Measurements from ENCODE around the gene ROBO1.
"Not testable (repeated sequence)": the region's sequence is repeated elsewhere in the genome, so short reads cannot be mapped to it uniquely, and the experiment has no call there.

ROBO1 gene

DNA sequence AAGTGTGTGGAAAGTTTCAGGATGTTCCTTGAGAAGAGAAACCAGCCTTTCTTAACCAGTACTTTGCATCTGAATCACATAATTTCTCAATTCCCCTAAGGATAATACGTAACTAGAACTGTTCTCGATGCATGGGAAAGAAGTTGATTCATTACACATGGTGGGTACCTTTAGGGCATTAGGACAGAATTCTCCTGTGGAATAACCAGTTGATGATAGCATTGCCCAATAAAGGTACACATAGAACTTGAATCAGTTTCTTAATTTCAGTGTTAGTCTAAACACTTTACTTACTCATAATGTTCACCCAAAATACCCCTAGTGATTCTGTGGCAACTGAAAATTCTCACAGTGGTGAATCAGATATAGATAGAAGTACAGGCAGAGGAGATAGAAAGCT is 1030.9 kb downstream of the ROBO1 start:
- Mint-ChIP-seq H3K27ac (ENCODE audit: low read depth) (no peak overlapping the region), H3K9me3 (peaks cover 22% of the 10 kb centered on the region), H3K4me1 (no peaks in the 10 kb centered on the region), H3K36me3 (ENCODE audit: insufficient read depth) (no peaks in the 10 kb centered on the region), H3K27me3 (no peaks in the 10 kb centered on the region), H3K4me3 (no peak overlapping the region)
- no peak for DNase-seq (ENCODE audit: low spot score in 2 of 2)
- no peak for ATAC-seq (replicated peaks; ENCODE audit: extremely low read depth, poor library complexity, severe bottlenecking)

- H3K9me3 Mint-ChIP-seq, result peaks cover 22% of the 10 kb centered on the region
- no peaks in the 10 kb centered on the region for H3K4me1 Mint-ChIP-seq
- no peaks in the 10 kb centered on the region for H3K36me3 Mint-ChIP-seq (ENCODE audit: insufficient read depth)
- no peak for DNase-seq (ENCODE audit: low spot score in 2 of 2)
- H3K4me3 Mint-ChIP-seq, result no peak overlapping the region
- no peak overlapping the region for H3K27ac Mint-ChIP-seq (ENCODE audit: low read depth)
- ATAC-seq (replicated peaks; ENCODE audit: extremely low read depth, poor library complexity, severe bottlenecking), result no peak
- H3K27me3 Mint-ChIP-seq, result no peaks in the 10 kb centered on the region
These were observed 1033.7 kb downstream of the ROBO1 start for GRCh38 chr3:78734048-78734637.

DNA sequence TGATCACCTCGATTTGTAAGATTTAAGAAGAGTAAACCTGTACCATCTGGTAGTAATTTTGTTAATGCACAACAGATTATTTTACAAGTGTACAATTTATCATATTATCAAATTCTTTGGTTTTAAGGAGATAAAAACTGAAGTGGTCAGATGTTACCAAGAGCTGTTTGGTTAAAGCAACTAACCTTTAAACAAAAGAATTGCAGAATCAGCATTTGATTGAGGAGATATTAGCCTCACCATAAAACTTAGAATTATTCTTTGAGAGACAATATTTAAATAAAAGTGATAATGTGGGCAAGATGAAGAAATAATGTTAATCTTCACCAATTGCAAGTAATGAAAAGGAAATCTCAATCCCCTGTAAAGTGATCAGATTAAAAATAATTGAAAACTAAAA is 1034.9 kb downstream of the ROBO1 start:
- H3K9me3 Mint-ChIP-seq, result peaks cover 26% of the 10 kb centered on the region
- no peak overlapping the region for H3K4me3 Mint-ChIP-seq
- H3K27me3 Mint-ChIP-seq, result no peaks in the 10 kb centered on the region
- DNase-seq (ENCODE audit: low spot score in 2 of 2), result no peak
- H3K36me3 Mint-ChIP-seq (ENCODE audit: insufficient read depth), result no peaks in the 10 kb centered on the region
- H3K4me1 Mint-ChIP-seq, result no peaks in the 10 kb centered on the region
- H3K27ac Mint-ChIP-seq (ENCODE audit: low read depth), result no peak overlapping the region
- ATAC-seq (replicated peaks; ENCODE audit: extremely low read depth, poor library complexity, severe bottlenecking), result no peak

DNA sequence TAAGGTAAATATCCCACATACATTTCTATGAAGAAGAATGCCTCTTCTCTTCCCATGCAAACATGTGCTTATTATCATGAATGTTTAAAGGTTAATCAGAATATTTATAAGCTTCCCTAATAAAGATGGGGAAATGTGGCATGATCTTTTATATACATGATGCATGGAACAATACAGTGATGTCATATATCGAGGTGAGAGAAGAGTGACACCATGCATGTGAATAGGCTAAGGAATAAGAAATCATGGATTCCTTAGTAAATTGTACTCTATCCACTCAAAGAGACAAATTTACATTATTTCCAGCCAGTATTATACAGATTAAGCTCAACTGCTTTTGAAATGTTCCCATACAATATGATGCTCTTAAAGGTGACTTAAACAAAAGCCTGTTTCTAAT is 1035.3 kb downstream of the ROBO1 start:
- DNase-seq (ENCODE audit: low spot score in 2 of 2), result no peak
- H3K4me1 Mint-ChIP-seq, result no peaks in the 10 kb centered on the region
- no peaks in the 10 kb centered on the region for H3K36me3 Mint-ChIP-seq (ENCODE audit: insufficient read depth)
- no peaks in the 10 kb centered on the region for H3K27me3 Mint-ChIP-seq
- H3K27ac Mint-ChIP-seq (ENCODE audit: low read depth), result no peak overlapping the region
- no peak overlapping the region for H3K4me3 Mint-ChIP-seq
- no peak for ATAC-seq (replicated peaks; ENCODE audit: extremely low read depth, poor library complexity, severe bottlenecking)
- H3K9me3 Mint-ChIP-seq, result peaks cover 22% of the 10 kb centered on the region

- DNase-seq (ENCODE audit: low spot score in 2 of 2), result no peak
- Mint-ChIP-seq H3K9me3 (peaks cover 15% of the 10 kb centered on the region), H3K4me3 (no peak overlapping the region), H3K4me1 (no peaks in the 10 kb centered on the region), H3K27ac (ENCODE audit: low read depth) (no peak overlapping the region), H3K27me3 (no peaks in the 10 kb centered on the region), H3K36me3 (ENCODE audit: insufficient read depth) (no peaks in the 10 kb centered on the region)
- ATAC-seq (replicated peaks; ENCODE audit: extremely low read depth, poor library complexity, severe bottlenecking), result no peak
These were observed 1037.9 kb downstream of the ROBO1 start for GRCh38 chr3:78729946-78730345.

DNA sequence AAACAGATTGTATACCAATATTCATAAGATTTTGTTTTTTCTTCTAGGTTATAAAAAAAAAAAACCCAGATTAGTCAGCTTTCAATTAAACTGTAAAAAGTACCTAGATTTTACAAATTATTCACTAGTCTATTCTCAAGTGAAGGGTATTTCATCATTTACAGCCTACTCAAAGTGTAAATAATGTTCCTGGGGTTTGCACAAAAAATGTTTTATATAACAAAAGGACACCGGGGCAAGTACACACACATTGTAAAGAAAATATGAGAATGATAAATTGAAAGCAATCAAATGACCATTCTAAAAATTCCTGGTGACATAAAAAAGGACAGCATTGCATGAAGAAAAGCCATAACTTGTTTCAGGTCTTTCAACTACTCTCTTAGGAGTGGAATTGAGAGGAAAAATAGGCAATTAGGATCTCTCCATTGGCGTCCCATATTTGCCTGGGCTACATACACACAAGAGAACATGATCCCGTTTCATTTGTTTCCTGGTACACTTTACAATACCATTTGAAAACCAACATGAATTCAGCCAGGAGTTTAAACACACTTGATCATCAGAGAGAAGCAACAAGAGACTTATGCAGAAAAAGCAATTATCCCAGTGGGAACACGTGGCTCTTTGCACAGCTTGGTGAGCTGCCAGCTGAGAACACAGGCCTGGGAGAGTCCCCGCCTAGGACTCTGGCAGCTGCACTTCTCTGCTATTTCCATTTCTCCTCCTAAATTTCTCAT is 1039.2 kb downstream of the ROBO1 start:
- H3K9me3 Mint-ChIP-seq, result peaks cover 15% of the 10 kb centered on the region
- DNase-seq (ENCODE audit: low spot score in 2 of 2) (no peak), ATAC-seq (replicated peaks; ENCODE audit: extremely low read depth, poor library complexity, severe bottlenecking) (no peak)
- H3K27ac Mint-ChIP-seq (ENCODE audit: low read depth), result no peak overlapping the region
- H3K4me3 Mint-ChIP-seq, result no peak overlapping the region
- no peaks in the 10 kb centered on the region for H3K4me1 Mint-ChIP-seq
- no peaks in the 10 kb centered on the region for H3K27me3 Mint-ChIP-seq
- H3K36me3 Mint-ChIP-seq (ENCODE audit: insufficient read depth), result no peaks in the 10 kb centered on the region

DNA sequence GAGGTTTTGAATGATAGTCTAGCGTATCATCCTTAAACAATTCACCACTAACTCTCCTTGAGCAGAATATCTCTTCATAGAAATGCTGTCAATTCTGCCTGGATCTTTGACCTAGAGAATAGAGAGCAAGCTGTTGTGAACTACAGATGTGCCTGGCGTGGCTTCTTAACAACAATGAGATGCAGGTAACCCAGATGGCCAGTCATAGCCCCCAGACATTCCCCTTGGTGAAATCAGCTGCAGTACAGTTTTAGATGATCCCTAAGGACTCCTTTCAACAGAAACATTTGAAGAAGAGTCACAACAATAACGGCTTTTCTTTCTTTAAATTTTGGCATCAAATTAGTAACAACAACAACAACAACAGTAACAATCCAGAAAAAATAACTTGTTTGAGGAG is 1041.3 kb downstream of the ROBO1 start:
- Mint-ChIP-seq H3K36me3 (ENCODE audit: insufficient read depth) (no peaks in the 10 kb centered on the region), H3K27ac (ENCODE audit: low read depth) (no peak overlapping the region), H3K4me1 (no peaks in the 10 kb centered on the region), H3K27me3 (no peaks in the 10 kb centered on the region), H3K9me3 (peaks cover 7% of the 10 kb centered on the region), H3K4me3 (no peak overlapping the region)
- no peak for ATAC-seq (replicated peaks; ENCODE audit: extremely low read depth, poor library complexity, severe bottlenecking)
- DNase-seq (ENCODE audit: low spot score in 2 of 2), result no peak

- H3K9me3 Mint-ChIP-seq, result peaks cover 7% of the 10 kb centered on the region
- H3K4me1 Mint-ChIP-seq, result no peaks in the 10 kb centered on the region
- ATAC-seq (replicated peaks; ENCODE audit: extremely low read depth, poor library complexity, severe bottlenecking) (no peak), DNase-seq (ENCODE audit: low spot score in 2 of 2) (no peak)
- no peaks in the 10 kb centered on the region for H3K27me3 Mint-ChIP-seq
- H3K27ac Mint-ChIP-seq (ENCODE audit: low read depth), result no peak overlapping the region
- no peaks in the 10 kb centered on the region for H3K36me3 Mint-ChIP-seq (ENCODE audit: insufficient read depth)
- no peak overlapping the region for H3K4me3 Mint-ChIP-seq
These were observed 1042.0 kb downstream of the ROBO1 start for GRCh38 chr3:78725703-78726246.

DNA sequence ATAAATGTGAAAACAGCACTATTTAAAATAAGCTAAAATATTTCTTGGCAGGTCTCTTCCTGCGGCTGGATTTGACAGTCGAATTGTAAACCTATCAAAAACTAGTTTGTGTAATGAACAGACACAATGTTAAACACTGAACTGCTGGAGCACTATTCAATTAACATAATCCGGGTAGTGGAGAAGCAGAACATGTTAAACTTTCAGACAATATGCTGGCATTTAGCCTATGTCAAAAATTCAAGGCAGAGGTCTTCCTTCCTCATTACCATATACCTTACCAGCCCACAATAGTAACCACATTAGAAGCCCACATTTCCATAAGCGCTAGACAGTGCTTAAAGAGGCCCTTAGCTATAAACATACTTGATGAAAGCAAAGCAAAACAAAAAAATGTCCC is 1042.9 kb downstream of the ROBO1 start:
- Mint-ChIP-seq H3K36me3 (ENCODE audit: insufficient read depth) (no peaks in the 10 kb centered on the region), H3K4me3 (no peak overlapping the region), H3K9me3 (peaks cover 7% of the 10 kb centered on the region), H3K27ac (ENCODE audit: low read depth) (no peak overlapping the region), H3K27me3 (no peaks in the 10 kb centered on the region), H3K4me1 (no peaks in the 10 kb centered on the region)
- DNase-seq (ENCODE audit: low spot score in 2 of 2), result no peak
- ATAC-seq (replicated peaks; ENCODE audit: extremely low read depth, poor library complexity, severe bottlenecking), result no peak

DNA sequence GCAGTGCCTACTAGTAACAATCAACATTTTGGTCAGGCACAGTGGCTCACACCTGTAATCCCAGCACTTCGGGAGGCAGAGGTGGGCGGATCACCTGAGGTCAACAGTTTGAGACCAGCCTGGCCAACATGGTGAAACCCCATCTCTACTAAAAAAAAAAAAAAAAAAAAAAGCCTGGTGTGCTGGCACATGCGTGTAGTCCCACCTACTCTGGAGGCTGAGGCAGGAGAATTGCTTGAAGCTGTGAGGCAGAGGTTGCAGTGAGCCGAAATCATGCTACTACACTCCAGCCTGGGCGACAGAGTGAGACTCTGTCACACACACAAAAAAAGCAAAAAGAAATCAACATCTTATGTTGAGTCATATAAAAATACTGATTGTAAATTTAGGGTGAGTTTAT is 1043.4 kb downstream of the ROBO1 start:
- H3K27ac Mint-ChIP-seq (ENCODE audit: low read depth); H3K4me1 Mint-ChIP-seq; DNase-seq (ENCODE audit: low spot score in 2 of 2); H3K9me3 Mint-ChIP-seq; H3K4me3 Mint-ChIP-seq; H3K36me3 Mint-ChIP-seq (ENCODE audit: insufficient read depth); ATAC-seq (replicated peaks; ENCODE audit: extremely low read depth, poor library complexity, severe bottlenecking); H3K27me3 Mint-ChIP-seq: not testable (repeated sequence)

DNA sequence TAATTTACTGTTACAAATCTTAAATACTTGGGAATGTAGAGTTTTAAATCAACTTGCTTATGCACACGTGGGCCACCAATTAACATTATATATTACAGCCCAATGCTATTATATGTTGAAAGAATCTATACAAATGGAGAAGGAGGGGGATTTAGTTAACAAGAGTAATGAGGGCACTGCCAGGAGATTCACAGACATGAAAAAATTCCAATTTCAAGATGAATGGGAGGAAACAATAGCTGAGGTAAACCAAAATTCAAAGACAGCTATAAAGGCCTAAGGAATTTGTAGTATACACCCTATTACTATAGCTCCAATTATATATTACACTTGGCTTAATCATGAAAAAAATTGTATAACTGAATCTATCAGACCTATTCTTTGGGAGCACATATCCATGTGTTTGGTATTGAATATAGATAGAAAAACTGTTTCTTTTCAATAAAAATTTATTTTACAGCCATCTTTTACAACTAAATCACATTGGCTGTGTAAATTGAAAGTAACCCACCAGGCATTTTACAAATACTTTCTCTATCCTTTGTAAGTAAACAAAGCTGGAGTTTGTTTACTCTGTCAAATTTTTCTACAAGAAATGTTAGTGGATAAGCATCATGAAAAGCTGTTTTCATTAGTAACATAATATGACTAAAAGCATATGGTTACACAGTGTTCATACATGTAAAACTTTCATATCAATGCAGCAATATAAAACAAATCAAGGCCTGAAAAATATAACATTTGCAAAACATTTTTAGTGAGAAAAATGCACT is 1045.8 kb downstream of the ROBO1 start:
- Mint-ChIP-seq H3K27me3 (no peaks in the 10 kb centered on the region), H3K4me1 (no peaks in the 10 kb centered on the region), H3K36me3 (ENCODE audit: insufficient read depth) (no peaks in the 10 kb centered on the region), H3K9me3 (peaks cover 7% of the 10 kb centered on the region), H3K27ac (ENCODE audit: low read depth) (no peak overlapping the region), H3K4me3 (no peak overlapping the region)
- ATAC-seq (replicated peaks; ENCODE audit: extremely low read depth, poor library complexity, severe bottlenecking), result no peak
- DNase-seq (ENCODE audit: low spot score in 2 of 2), result no peak

- no peaks in the 10 kb centered on the region for H3K27me3 Mint-ChIP-seq
These were observed 1049.1 kb downstream of the ROBO1 start for GRCh38 chr3:78718707-78719106.

DNA sequence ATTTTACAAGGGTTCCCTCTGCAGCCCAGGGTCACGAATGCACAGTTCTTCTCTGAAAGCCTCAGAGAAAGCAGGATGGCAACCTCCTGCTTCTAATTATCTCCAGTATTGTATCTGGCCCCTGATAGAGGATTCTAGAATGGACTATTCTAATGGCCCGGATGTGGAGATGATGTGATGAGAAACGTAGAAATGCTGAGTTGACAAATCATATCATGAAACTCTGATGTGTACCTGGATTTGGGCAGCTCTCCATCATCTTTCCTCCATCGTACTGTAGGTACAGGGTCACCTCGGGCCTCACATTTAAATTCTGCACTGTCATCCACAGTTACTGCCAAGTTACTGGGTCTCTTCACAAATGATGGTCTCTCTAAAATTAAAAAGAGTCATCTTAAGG is 1050.8 kb downstream of the ROBO1 start:
- no peak overlapping the region for H3K4me3 Mint-ChIP-seq
- no peak for ATAC-seq (replicated peaks; ENCODE audit: extremely low read depth, poor library complexity, severe bottlenecking)
- no peaks in the 10 kb centered on the region for H3K27me3 Mint-ChIP-seq
- H3K4me1 Mint-ChIP-seq, result no peaks in the 10 kb centered on the region
- no peak overlapping the region for H3K27ac Mint-ChIP-seq (ENCODE audit: low read depth)
- H3K36me3 Mint-ChIP-seq (ENCODE audit: insufficient read depth), result no peaks in the 10 kb centered on the region
- no peak for DNase-seq (ENCODE audit: low spot score in 2 of 2)
- peaks cover 13% of the 10 kb centered on the region for H3K9me3 Mint-ChIP-seq

More at GRCh38 chr3:78718707-78719106, 1049.1 kb downstream of the ROBO1 start:
- peaks cover 13% of the 10 kb centered on the region for H3K9me3 Mint-ChIP-seq
- H3K4me3 Mint-ChIP-seq, result no peak overlapping the region
- no peak overlapping the region for H3K27ac Mint-ChIP-seq (ENCODE audit: low read depth)
- no peak for ATAC-seq (replicated peaks; ENCODE audit: extremely low read depth, poor library complexity, severe bottlenecking)
- H3K36me3 Mint-ChIP-seq (ENCODE audit: insufficient read depth), result no peaks in the 10 kb centered on the region
- no peak for DNase-seq (ENCODE audit: low spot score in 2 of 2)
- H3K4me1 Mint-ChIP-seq, result no peaks in the 10 kb centered on the region
